ENCODE data around the gene RSPH1.

RSPH1 gene

DNA sequence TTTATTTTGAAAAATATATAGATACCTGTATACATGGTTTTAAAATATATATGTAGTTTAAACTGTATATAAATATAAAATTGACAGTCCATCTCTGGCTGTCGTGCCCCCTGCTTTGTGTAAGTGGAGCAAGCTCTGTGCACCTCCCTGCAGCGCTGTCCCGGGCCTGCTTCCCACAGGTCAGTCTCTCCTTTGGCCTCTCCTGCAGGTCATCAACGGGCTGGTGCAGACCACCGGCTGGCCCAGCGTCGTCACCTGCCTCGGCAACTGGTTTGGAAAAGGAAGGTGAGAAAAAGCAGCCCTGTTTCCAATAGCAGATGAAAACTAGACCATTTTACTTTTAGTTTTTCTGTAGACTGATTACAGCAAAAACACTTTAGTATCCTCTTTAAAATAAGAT is 46.2 kb upstream of the RSPH1 start:
- TF ChIP-seq ARNTL (CRISPR knock-in tag; IDR thresholded peaks at IDR 0.05; ENCODE audit: borderline replicate concordance, low read depth) (no peak), RARB (CRISPR knock-in tag; IDR thresholded peaks at IDR 0.05) (no peak), ZFP30 (CRISPR knock-in tag; IDR thresholded peaks at IDR 0.05) (no peak), ESRRG (CRISPR knock-in tag; IDR thresholded peaks at IDR 0.05) (no peak), ZNF70 (CRISPR knock-in tag; IDR thresholded peaks at IDR 0.05) (no peak), ISL1 (CRISPR knock-in tag; IDR thresholded peaks at IDR 0.05) (no peak), PPARA (CRISPR knock-in tag; IDR thresholded peaks at IDR 0.05; ENCODE audit: borderline replicate concordance) (no peak), TOX (CRISPR knock-in tag; IDR thresholded peaks at IDR 0.05; ENCODE audit: borderline replicate concordance) (no peak), OSR1 (CRISPR knock-in tag; IDR thresholded peaks at IDR 0.05) (no peak), GLIS3 (CRISPR knock-in tag; IDR thresholded peaks at IDR 0.05) (no peak), ZFP3 (CRISPR knock-in tag; IDR thresholded peaks at IDR 0.05) (no peak), ZNF565 (CRISPR knock-in tag; conservative IDR thresholded peaks at IDR 0.05; ENCODE audit: low read depth) (no peak)
- TF ChIP-seq, protein P1, sequence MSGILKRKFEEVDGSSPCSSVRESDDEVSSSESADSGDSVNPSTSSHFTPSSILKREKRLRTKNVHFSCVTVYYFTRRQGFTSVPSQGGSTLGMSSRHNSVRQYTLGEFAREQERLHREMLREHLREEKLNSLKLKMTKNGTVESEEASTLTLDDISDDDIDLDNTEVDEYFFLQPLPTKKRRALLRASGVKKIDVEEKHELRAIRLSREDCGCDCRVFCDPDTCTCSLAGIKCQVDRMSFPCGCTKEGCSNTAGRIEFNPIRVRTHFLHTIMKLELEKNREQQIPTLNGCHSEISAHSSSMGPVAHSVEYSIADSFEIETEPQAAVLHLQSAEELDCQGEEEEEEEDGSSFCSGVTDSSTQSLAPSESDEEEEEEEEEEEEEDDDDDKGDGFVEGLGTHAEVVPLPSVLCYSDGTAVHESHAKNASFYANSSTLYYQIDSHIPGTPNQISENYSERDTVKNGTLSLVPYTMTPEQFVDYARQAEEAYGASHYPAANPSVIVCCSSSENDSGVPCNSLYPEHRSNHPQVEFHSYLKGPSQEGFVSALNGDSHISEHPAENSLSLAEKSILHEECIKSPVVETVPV (CRISPR knock-in tag; IDR thresholded peaks at IDR 0.05): no peak
- TF ChIP-seq, protein P2, sequence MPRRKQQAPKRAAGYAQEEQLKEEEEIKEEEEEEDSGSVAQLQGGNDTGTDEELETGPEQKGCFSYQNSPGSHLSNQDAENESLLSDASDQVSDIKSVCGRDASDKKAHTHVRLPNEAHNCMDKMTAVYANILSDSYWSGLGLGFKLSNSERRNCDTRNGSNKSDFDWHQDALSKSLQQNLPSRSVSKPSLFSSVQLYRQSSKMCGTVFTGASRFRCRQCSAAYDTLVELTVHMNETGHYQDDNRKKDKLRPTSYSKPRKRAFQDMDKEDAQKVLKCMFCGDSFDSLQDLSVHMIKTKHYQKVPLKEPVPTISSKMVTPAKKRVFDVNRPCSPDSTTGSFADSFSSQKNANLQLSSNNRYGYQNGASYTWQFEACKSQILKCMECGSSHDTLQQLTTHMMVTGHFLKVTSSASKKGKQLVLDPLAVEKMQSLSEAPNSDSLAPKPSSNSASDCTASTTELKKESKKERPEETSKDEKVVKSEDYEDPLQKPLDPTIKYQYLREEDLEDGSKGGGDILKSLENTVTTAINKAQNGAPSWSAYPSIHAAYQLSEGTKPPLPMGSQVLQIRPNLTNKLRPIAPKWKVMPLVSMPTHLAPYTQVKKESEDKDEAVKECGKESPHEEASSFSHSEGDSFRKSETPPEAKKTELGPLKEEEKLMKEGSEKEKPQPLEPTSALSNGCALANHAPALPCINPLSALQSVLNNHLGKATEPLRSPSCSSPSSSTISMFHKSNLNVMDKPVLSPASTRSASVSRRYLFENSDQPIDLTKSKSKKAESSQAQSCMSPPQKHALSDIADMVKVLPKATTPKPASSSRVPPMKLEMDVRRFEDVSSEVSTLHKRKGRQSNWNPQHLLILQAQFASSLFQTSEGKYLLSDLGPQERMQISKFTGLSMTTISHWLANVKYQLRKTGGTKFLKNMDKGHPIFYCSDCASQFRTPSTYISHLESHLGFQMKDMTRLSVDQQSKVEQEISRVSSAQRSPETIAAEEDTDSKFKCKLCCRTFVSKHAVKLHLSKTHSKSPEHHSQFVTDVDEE (CRISPR knock-in tag; IDR thresholded peaks at IDR 0.05): no peak
- TF ChIP-seq, protein P3, sequence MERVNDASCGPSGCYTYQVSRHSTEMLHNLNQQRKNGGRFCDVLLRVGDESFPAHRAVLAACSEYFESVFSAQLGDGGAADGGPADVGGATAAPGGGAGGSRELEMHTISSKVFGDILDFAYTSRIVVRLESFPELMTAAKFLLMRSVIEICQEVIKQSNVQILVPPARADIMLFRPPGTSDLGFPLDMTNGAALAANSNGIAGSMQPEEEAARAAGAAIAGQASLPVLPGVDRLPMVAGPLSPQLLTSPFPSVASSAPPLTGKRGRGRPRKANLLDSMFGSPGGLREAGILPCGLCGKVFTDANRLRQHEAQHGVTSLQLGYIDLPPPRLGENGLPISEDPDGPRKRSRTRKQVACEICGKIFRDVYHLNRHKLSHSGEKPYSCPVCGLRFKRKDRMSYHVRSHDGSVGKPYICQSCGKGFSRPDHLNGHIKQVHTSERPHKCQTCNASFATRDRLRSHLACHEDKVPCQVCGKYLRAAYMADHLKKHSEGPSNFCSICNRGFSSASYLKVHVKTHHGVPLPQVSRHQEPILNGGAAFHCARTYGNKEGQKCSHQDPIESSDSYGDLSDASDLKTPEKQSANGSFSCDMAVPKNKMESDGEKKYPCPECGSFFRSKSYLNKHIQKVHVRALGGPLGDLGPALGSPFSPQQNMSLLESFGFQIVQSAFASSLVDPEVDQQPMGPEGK (CRISPR knock-in tag; IDR thresholded peaks at IDR 0.05; ENCODE audit: borderline replicate concordance): no peak
- TF ChIP-seq, protein P4, sequence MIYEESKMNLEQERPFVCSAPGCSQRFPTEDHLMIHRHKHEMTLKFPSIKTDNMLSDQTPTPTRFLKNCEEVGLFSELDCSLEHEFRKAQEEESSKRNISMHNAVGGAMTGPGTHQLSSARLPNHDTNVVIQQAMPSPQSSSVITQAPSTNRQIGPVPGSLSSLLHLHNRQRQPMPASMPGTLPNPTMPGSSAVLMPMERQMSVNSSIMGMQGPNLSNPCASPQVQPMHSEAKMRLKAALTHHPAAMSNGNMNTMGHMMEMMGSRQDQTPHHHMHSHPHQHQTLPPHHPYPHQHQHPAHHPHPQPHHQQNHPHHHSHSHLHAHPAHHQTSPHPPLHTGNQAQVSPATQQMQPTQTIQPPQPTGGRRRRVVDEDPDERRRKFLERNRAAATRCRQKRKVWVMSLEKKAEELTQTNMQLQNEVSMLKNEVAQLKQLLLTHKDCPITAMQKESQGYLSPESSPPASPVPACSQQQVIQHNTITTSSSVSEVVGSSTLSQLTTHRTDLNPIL (CRISPR knock-in tag; IDR thresholded peaks at IDR 0.05; ENCODE audit: low read depth): no peak
- ATAC-seq: no peak

DNA sequence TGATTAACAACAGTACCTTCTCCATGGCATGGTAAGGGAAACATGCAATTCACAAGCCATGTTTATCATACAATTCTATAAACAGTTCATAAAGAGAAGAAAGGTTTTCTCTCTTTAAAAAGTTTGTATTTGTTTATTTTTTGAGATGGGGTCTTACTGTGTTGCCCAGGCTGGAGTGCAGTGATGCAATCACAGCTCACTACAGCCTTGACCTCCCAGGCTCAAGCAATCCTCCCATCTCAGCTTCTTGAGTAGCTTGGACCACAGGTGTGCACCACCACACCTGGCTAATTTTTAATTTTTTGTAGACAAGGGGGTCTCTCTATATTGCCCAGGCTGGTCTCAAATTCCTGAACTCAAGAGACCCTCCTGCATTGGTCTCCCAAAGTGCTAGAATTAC is 45.6 kb upstream of the RSPH1 start:
- TF ChIP-seq ESRRG (CRISPR knock-in tag; IDR thresholded peaks at IDR 0.05) (no peak), RARB (CRISPR knock-in tag; IDR thresholded peaks at IDR 0.05) (no peak), CSDC2 (CRISPR knock-in tag; IDR thresholded peaks at IDR 0.05) (no peak)
- ATAC-seq: no peak

DNA sequence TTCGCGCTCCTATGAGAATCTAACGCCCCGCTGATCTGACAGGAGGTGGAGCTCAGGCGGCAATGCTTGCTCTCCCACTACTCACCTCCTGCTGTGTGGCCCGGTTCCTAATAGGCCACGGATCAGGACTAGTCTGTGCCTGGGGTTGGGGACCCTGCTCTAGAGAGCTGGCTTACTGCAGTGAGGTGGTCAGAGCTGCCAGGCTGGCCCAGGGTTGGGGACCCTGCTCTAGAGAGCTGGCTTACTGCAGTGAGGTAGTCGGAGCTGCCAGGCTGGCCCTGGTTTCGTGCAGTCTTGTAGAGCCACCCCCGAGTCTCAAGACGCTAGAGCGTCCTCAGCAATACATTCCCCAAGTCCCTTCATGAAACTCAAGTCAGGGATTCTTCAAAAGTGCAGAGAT is 45.1 kb upstream of the RSPH1 start:
- ATAC-seq: no peak
- no peak for TF ChIP-seq ISL1 (CRISPR knock-in tag; IDR thresholded peaks at IDR 0.05)
- no peak for TF ChIP-seq ZNF8 (CRISPR knock-in tag; IDR thresholded peaks at IDR 0.05)
- TF ChIP-seq PPARA (CRISPR knock-in tag; IDR thresholded peaks at IDR 0.05; ENCODE audit: borderline replicate concordance): no peak
- TF ChIP-seq RARB (CRISPR knock-in tag; IDR thresholded peaks at IDR 0.05): no peak

DNA sequence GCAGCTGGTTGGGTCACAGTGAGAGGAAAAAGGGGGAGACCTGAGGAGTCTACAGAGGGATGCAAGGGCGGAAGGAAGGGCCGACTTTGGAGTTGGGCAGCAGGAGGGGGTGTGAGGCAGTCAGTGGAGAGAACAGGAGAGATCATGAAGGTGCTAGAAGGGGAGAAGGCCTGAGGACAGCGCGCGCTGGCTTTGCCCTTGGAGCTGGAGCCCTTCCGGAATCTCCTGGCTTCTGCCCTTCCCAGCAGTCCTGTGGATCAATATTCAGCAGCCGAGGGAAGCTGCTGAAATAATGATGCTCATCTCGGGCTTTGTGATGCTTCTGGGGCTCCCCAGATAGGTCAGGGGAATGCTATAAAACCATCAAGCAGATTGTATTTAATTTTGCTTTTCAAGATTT is 44.4 kb upstream of the RSPH1 start:
- ATAC-seq: no peak
- TF ChIP-seq ZFP30 (CRISPR knock-in tag; IDR thresholded peaks at IDR 0.05): no peak
- no peak for TF ChIP-seq ZC3H10 (CRISPR knock-in tag; IDR thresholded peaks at IDR 0.05)
- no peak for TF ChIP-seq TCF4 (CRISPR knock-in tag; IDR thresholded peaks at IDR 0.05; ENCODE audit: borderline replicate concordance)
- TF ChIP-seq SNAI2 (CRISPR knock-in tag; IDR thresholded peaks at IDR 0.05): no peak
- no peak for TF ChIP-seq ARNTL (CRISPR knock-in tag; IDR thresholded peaks at IDR 0.05; ENCODE audit: borderline replicate concordance, low read depth)
- TF ChIP-seq ESRRG (CRISPR knock-in tag; IDR thresholded peaks at IDR 0.05): no peak
- TF ChIP-seq, protein P2 (CRISPR knock-in tag; IDR thresholded peaks at IDR 0.05): no peak
- no peak for TF ChIP-seq ZNF8 (CRISPR knock-in tag; IDR thresholded peaks at IDR 0.05)
- TF ChIP-seq TOX (CRISPR knock-in tag; IDR thresholded peaks at IDR 0.05; ENCODE audit: borderline replicate concordance): no peak
- TF ChIP-seq, protein P5, sequence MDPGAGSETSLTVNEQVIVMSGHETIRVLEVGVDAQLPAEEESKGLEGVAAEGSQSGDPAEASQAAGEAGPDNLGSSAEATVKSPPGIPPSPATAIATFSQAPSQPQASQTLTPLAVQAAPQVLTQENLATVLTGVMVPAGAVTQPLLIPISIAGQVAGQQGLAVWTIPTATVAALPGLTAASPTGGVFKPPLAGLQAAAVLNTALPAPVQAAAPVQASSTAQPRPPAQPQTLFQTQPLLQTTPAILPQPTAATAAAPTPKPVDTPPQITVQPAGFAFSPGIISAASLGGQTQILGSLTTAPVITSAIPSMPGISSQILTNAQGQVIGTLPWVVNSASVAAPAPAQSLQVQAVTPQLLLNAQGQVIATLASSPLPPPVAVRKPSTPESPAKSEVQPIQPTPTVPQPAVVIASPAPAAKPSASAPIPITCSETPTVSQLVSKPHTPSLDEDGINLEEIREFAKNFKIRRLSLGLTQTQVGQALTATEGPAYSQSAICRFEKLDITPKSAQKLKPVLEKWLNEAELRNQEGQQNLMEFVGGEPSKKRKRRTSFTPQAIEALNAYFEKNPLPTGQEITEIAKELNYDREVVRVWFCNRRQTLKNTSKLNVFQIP (CRISPR knock-in tag; IDR thresholded peaks at IDR 0.05; ENCODE audit: borderline replicate concordance, low read depth): no peak
- no peak for TF ChIP-seq GLIS3 (CRISPR knock-in tag; IDR thresholded peaks at IDR 0.05)
- TF ChIP-seq, protein P3 (CRISPR knock-in tag; IDR thresholded peaks at IDR 0.05; ENCODE audit: borderline replicate concordance): no peak
